ENCODE data around the gene CFAP46.

GRCh38 chr10:132844069-132844809, 98.1 kb downstream of the CFAP46 start:
- TF ChIP-seq CTCF (IDR thresholded peaks at IDR 0.05) (no peak), POLR2AphosphoS5 (IDR thresholded peaks at IDR 0.05; ENCODE audit: low read depth, low read length) (no peak), REST (IDR thresholded peaks at IDR 0.05; ENCODE audit: insufficient read depth in 1 of 2, low read depth in 2 of 2, low read length in 1 of 2) (no peak), SIN3A (IDR thresholded peaks at IDR 0.05; ENCODE audit: borderline replicate concordance, insufficient read depth, low read depth, low read length) (no peak)

Measured in Panc1 (cell line).